Spinal cord (tissue), 10 donors: ENCODE data around the gene TRAF3IP1. TPM values are rescaled to one million over a fixed set of nuclear protein-coding genes. Genes with fewer than 3 reads are reported as not detected.
"Not testable (repeated sequence)": the region's sequence is repeated elsewhere in the genome, so short reads cannot be mapped to it uniquely, and the experiment has no call there.

Source experiments
- DNase-seq, 6 donors: peaks; one replicate each; pipeline versions ENCODE4 v3.0.0 to v3.0.0-alpha.2; 2013 to 2015; ENCODE audit warnings: low spot score in 6 of 6, low read depth in 4 of 6
- H3K27ac ChIP-seq: one replicate; pipeline ENCODE4 v1.5.1; 2013; ENCODE audit warnings: low read depth, low read length, control low read depth
- H3K27me3 ChIP-seq: one replicate; pipeline ENCODE4 v1.6.1; 2013; ENCODE audit warnings: low read length; ENCODE audit not compliant: control insufficient read depth, insufficient read depth
- H3K36me3 ChIP-seq: one replicate; pipeline ENCODE4 v1.6.1; 2013; ENCODE audit warnings: low read length; ENCODE audit not compliant: control insufficient read depth, insufficient read depth
- H3K4me1 ChIP-seq: one replicate; pipeline ENCODE4 v1.6.1; 2013; ENCODE audit warnings: low read length; ENCODE audit not compliant: control insufficient read depth, insufficient read depth
- H3K4me3 ChIP-seq: one replicate; pipeline ENCODE4 v1.5.1; 2013; ENCODE audit warnings: low read depth, low read length, control low read depth
- H3K9me3 ChIP-seq: one replicate; pipeline ENCODE4 v1.6.1; 2013; ENCODE audit warnings: low read length; ENCODE audit not compliant: control insufficient read depth, insufficient read depth
- WGBS: methylation state at CpG from one replicate; pipeline ENCODE4 v1.1.5; 2013; ENCODE audit warnings: missing lambda C conversion rate; ENCODE audit not compliant: insufficient coverage; 5-methylcytosine and 5-hydroxymethylcytosine counted together
- polyA plus RNA-seq, 2 donors: library from polyadenylated mRNA; unstranded; fragments of 120-200 nt; gene quantifications; one replicate each; pipeline ENCODE4 v1.2.1, GENCODE V29; 2013; ENCODE audit not compliant: insufficient read length in 2 of 2
- total RNA-seq, 2 donors: library from RNA; depleted of rRNA in 1 of 2; stranded (reverse); fragments of 120-200 nt in 1 of 2; fragments of >200 nt in 1 of 2; gene quantifications; one replicate each; pipeline versions ENCODE4 v1.2.3 to v1.2.4, GENCODE V29; 2013 to 2014
- donor health status: healthy.

TRAF3IP1 gene
- total and polyA plus RNA-seq, 4 donors, result 12.2 to 19.2 (median 17.6) TPM

GRCh38 chr2:238305965-238306671 lies 14.2 kb upstream of the TRAF3IP1 start:
- no peak overlapping the region for H3K4me3 ChIP-seq
- H3K9me3 ChIP-seq, result no peaks in the 10 kb centered on the region
- 97% methylated on average over 6 of the region's 11 CpGs for WGBS

GRCh38 chr2:238306672-238306998 lies 13.7 kb upstream of the TRAF3IP1 start:
- Histone ChIP-seq H3K4me3 (no peak overlapping the region), H3K27ac (no peak overlapping the region), H3K9me3 (no peaks in the 10 kb centered on the region), H3K4me1 (no peaks in the 10 kb centered on the region), H3K27me3 (no peaks in the 10 kb centered on the region), H3K36me3 (no peaks in the 10 kb centered on the region)
- 85% methylated on average over 5 of the region's 5 CpGs for WGBS
- DNase-seq, result no peak

More at GRCh38 chr2:238305965-238306671, 14.2 kb upstream of the TRAF3IP1 start:
- Histone ChIP-seq H3K36me3 (no peaks in the 10 kb centered on the region), H3K4me1 (no peaks in the 10 kb centered on the region), H3K27ac (no peak overlapping the region), H3K27me3 (no peaks in the 10 kb centered on the region)
- DNase-seq, result no peak

GRCh38 chr2:238308177-238308576 lies 12.1 kb upstream of the TRAF3IP1 start:
- no peaks in the 10 kb centered on the region for H3K4me1 ChIP-seq
- no peak overlapping the region for H3K4me3 ChIP-seq
- no peak overlapping the region for H3K27ac ChIP-seq
- DNase-seq, result no peak
- WGBS, result 70% methylated on average over 2 of the region's 2 CpGs
- H3K9me3 ChIP-seq, result no peaks in the 10 kb centered on the region
- no peaks in the 10 kb centered on the region for H3K36me3 ChIP-seq
- H3K27me3 ChIP-seq, result no peaks in the 10 kb centered on the region

- not testable (repeated sequence) for H3K4me3 ChIP-seq, H3K27ac ChIP-seq, H3K27me3 ChIP-seq, DNase-seq, H3K9me3 ChIP-seq, H3K4me1 ChIP-seq, H3K36me3 ChIP-seq
- 97% methylated on average over 13 of the region's 14 CpGs for WGBS
Observed at GRCh38 chr2:238310721-238311120, 9.6 kb upstream of the TRAF3IP1 start.

- 92% methylated on average over 4 of the region's 8 CpGs for WGBS
- no peaks in the 10 kb centered on the region for H3K4me1 ChIP-seq
- H3K27me3 ChIP-seq, result no peaks in the 10 kb centered on the region
- no peaks in the 10 kb centered on the region for H3K9me3 ChIP-seq
- H3K36me3 ChIP-seq, result no peaks in the 10 kb centered on the region
- no peak for DNase-seq
- H3K27ac ChIP-seq, result no peak overlapping the region
- H3K4me3 ChIP-seq, result no peak overlapping the region
Observed at GRCh38 chr2:238313289-238313990, 6.9 kb upstream of the TRAF3IP1 start.

- Histone ChIP-seq H3K27ac (no peak overlapping the region), H3K4me3 (no peak overlapping the region), H3K4me1 (no peaks in the 10 kb centered on the region), H3K36me3 (no peaks in the 10 kb centered on the region), H3K27me3 (no peaks in the 10 kb centered on the region), H3K9me3 (no peaks in the 10 kb centered on the region)
- no CpG with 5 or more reads among the region's 2 CpGs for WGBS
- DNase-seq, result no peak
Observed at GRCh38 chr2:238313991-238314350, 6.3 kb upstream of the TRAF3IP1 start.

- no peaks in the 10 kb centered on the region for H3K36me3 ChIP-seq
- H3K9me3 ChIP-seq, result no peaks in the 10 kb centered on the region
- no peak overlapping the region for H3K27ac ChIP-seq
- H3K27me3 ChIP-seq, result no peaks in the 10 kb centered on the region
- no peak overlapping the region for H3K4me3 ChIP-seq
- peaks cover 2% of the 10 kb centered on the region for H3K4me1 ChIP-seq
- DNase-seq, result no peak
- 93% methylated on average over 8 of the region's 8 CpGs for WGBS
Observed at GRCh38 chr2:238314576-238314975, 5.7 kb upstream of the TRAF3IP1 start.

GRCh38 chr2:238315031-238315595 lies 5.2 kb upstream of the TRAF3IP1 start:
- Histone ChIP-seq H3K4me1 (peaks cover 6% of the 10 kb centered on the region), H3K27ac (no peak overlapping the region), H3K27me3 (no peaks in the 10 kb centered on the region), H3K4me3 (no peak overlapping the region), H3K9me3 (no peaks in the 10 kb centered on the region), H3K36me3 (no peaks in the 10 kb centered on the region)
- WGBS, result 93% methylated on average over 12 of the region's 13 CpGs
- no peak for DNase-seq

- Histone ChIP-seq H3K9me3 (no peaks in the 10 kb centered on the region), H3K27me3 (no peaks in the 10 kb centered on the region), H3K27ac (no peak overlapping the region), H3K4me1 (peaks cover 21% of the 10 kb centered on the region), H3K36me3 (peaks cover 6% of the 10 kb centered on the region), H3K4me3 (peak overlapping the region; percentile 54)
- WGBS, result under 1% methylated on average over 63 of the region's 65 CpGs
- peak in 1 of 6 donors; percentile 8 for DNase-seq
Observed at GRCh38 chr2:238320648-238321281, 447 bp downstream of the TRAF3IP1 start.
